ENCODE data around the gene TAP1.

DNA sequence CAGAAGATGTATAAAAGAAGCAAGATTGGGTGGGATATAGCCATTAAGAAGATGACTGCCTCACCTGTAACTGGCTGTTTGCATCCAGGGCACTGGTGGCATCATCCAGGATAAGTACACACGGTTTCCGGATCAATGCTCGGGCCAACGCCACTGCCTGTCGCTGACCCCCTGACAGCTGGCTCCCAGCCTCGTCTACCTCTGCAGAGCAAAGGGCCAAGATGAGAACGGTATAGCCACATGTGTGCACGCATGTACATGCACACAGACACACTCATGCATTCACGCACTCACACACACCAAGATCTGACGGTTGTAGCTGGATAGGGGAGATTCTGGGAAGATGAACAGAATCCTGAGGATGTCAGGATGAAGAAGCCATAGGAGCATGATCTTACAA lies 6.5 kb downstream of the TAP1 start:
- TF ChIP-seq EZH2phosphoT487 (conservative IDR thresholded peaks at IDR 0.05; ENCODE audit: low read length), result no peak
- TF ChIP-seq CTCF (IDR thresholded peaks at IDR 0.05; ENCODE audit: insufficient read depth, low read length, poor library complexity, severe bottlenecking), result no peak

Measured in SU-DHL-6 (cell line).